DMS 273 (cell line): ENCODE measurements around the gene KLHDC8A.
"Not testable (repeated sequence)": the region's sequence is repeated elsewhere in the genome, so short reads cannot be mapped to it uniquely, and the experiment has no call there.

Experiments
- DNase-seq: peaks from one replicate; lab custom pipeline; 2025; ENCODE audit not compliant: unreplicated experiment; lab: John Stamatoyannopoulos, UW

The KLHDC8A gene

GRCh38 chr1:205298191-205298994 lies 58.3 kb downstream of the KLHDC8A start:
- peak; percentile 67 for DNase-seq

- DNase-seq, result not testable (repeated sequence)
Measured at GRCh38 chr1:205297546-205298177, 59.1 kb downstream of the KLHDC8A start.

GRCh38 chr1:205296154-205296553 lies 60.6 kb downstream of the KLHDC8A start:
- no peak for DNase-seq

- DNase-seq, result no peak
Measured at GRCh38 chr1:205294934-205295333, 61.8 kb downstream of the KLHDC8A start.

GRCh38 chr1:205294175-205294917 lies 62.4 kb downstream of the KLHDC8A start:
- DNase-seq, result no peak

GRCh38 chr1:205293350-205294074 lies 63.2 kb downstream of the KLHDC8A start:
- no peak for DNase-seq

- no peak for DNase-seq
Measured at GRCh38 chr1:205291596-205291995, 65.1 kb downstream of the KLHDC8A start.

GRCh38 chr1:205287767-205288559 lies 68.8 kb downstream of the KLHDC8A start:
- no peak for DNase-seq

GRCh38 chr1:205287076-205287475 lies 69.6 kb downstream of the KLHDC8A start:
- DNase-seq, result no peak

GRCh38 chr1:205286335-205286950 lies 70.3 kb downstream of the KLHDC8A start:
- no peak for DNase-seq
